NCI-H1930 (cell line): ENCODE data around the gene KIAA1755.

ENCODE experiments used
- DNase-seq, 2 experiments: peaks; one replicate each; lab custom pipeline; 2025; lab: John Stamatoyannopoulos, UW

Gene KIAA1755

DNA sequence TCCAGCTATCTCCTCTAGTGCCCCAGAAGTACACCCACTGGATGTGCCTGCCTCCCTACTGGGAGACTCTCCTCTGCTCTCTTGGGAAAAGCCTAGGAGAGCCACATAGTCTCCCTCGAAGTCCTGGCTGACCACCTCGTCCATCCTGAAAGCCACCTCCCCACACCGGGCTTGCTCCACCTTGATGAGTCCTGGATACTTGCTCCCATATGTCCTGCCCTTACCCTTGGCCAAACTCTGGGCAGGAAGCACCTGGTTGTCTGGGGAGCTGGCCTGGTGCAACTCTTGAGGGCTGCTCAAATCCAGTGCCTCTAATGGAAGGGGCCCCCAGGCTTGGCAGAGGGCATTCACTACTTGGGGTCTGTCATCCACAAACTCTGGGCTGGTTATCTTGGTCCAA, 19.3 kb downstream of the KIAA1755 start:
- no peak for DNase-seq

GRCh38 chr20:38239441-38239840, 21.1 kb downstream of the KIAA1755 start:
- DNase-seq: no peak

DNA sequence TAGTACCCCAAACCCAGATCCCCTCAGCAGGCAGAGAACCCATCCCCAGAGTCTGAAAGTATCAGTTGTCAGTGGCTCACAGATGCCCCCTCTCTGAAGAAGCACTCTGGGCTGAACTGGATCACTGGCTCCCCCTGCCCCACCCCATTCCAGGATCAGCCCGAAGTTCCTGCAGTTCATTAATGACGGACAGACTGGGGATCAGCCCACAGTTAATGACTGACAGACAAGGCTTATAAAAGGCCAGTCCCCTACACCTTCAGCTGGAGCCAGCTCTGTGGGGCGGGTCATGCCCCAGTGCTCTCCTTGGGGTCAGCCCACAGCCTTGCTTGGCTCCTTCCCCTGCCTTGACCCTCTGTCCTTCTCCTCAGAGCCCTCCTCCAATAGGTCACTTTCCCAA, 21.7 kb downstream of the KIAA1755 start:
- DNase-seq: no peak

GRCh38 chr20:38237381-38237780, 23.2 kb downstream of the KIAA1755 start:
- DNase-seq: no peak

GRCh38 chr20:38231531-38232121, 28.9 kb downstream of the KIAA1755 start:
- no peak for DNase-seq

GRCh38 chr20:38230957-38231526, 29.5 kb downstream of the KIAA1755 start:
- no peak for DNase-seq

DNA sequence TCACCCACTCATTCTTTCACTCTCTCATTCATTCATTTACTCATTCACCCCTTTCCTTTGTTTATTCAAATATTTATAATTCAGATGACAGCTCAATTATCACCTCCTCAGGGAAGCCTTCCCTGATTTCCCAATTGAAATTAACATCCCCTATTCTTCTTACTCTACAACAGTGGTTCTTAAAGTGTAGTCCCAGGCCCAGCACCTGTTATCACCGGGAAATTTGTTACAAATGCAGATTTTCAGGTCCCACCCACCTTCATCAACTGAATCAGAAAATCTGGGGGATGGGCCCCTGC, 30.3 kb downstream of the KIAA1755 start:
- no peak for DNase-seq

DNA sequence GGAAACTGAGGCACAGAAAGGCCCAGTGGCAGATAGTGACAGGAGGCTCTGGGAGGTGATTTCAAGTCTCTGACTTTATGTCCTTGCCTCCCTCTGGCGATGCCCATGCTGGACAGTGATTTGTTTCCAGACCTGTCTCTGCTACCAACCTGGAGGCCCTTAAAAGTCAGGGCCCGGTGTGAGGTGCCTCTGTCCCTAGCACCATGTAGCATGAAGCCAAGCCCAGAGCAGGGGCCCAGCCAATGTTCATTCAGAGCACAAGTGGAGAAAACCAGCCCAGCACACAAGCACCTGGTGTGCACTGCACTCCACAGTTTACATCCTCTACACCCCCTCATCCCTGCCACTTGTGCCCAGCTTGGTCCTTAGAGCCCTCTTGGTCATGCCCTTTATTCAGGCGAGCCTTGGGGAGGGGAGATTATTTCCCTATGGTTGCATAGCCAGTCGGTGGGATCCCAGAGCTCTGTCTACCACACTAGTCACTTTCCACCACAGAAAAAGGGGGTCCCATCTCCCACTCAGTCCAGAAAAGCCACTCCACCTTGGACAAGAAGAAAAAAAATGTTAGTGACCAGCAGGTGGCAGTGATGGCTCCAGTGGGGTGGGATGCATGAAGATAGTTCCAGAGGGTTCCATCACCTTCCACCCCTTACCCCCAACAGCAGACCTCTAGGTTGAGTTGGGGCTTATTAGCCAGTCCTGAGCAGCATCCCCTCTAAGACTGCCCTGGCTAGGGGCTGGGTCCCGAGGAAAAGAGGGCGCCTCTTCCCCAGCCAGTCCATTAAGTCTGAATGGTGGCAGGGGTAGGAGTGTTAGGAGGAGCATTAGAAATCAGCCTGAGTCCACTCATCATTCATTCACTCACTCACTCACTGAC, 30.9 kb downstream of the KIAA1755 start:
- DNase-seq: peak in 1 of 2 experiments; percentile 27

DNA sequence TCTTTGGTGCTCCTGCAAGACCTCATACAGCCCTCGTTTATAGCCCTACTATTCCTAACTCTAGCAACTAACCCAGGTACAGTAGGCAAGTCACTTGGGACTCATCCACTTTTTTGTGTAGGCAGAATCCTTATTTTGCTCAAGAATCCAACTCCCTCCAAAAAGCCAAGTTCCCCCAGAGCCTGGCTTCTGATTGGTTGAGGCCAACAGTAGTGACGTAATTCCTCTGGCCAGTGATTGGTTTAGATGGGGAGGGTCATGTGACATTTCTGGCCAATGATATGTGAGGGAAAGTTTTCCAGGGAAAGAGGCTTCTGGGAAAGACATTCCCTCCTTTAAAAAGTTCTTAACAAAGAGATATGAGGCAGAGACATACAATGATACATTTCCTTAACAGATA, 32.1 kb downstream of the KIAA1755 start:
- DNase-seq: no peak

- DNase-seq: no peak
These were observed 32.8 kb downstream of the KIAA1755 start for GRCh38 chr20:38227420-38228360.

GRCh38 chr20:38226553-38226952, 34.0 kb downstream of the KIAA1755 start:
- no peak for DNase-seq

- no peak for DNase-seq
These were observed 34.7 kb downstream of the KIAA1755 start for GRCh38 chr20:38225900-38226263.

DNA sequence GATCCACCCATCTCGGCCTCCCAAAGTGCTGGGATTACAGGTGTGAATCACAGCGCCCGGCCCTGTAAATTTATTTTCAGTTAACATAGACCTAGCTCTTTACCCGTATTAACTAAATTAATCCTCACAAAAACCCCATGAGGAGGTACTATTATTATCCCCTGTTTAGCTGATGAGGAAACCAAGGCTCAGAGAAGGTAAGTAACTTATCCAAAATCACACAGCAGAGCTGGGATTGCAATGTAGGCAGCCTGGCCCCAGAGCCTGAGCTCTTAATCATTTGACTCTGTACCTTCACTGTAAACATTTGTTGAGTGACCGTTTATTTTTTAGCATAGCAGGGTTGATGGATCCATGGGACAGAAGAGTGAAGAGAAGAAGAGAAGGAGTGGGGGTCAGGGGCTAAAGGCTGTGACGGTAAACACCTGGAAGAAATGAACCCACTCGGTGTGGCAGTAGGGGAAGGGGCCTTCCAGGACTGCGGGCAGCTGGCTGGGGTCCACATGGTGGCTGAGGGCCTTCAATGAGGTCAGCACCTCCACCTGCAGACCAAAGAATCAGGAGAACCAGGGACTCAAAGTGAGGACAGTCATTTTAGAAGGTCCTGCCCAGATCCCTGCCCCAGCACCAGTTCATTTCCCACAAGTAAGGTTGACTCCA, 35.2 kb downstream of the KIAA1755 start:
- DNase-seq: no peak

GRCh38 chr20:38224531-38224930, 36.0 kb downstream of the KIAA1755 start:
- DNase-seq: no peak

DNA sequence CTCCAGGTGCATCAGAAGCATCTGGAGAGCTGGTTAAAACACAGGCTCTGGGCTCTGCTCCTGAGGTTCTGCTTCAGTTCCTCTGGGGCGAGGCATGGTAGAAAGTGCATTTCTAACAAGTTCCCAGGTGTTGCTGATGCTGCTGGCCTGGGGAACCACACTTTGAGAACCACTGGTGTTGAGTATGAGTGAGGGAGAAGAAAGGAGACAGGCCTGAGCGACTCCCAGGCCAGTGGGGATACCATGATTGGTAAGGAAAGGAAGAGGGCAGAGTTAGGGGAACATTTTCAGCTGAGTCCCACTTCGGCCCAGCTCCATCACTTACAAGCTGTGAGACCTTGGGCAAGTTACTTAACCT, 36.8 kb downstream of the KIAA1755 start:
- DNase-seq: no peak

- no peak for DNase-seq
These were observed 37.4 kb downstream of the KIAA1755 start for GRCh38 chr20:38222923-38223742.

GRCh38 chr20:38222231-38222922, 38.2 kb downstream of the KIAA1755 start:
- DNase-seq: peak in 1 of 2 experiments; percentile 37

- peak; percentile 38 to 65 for DNase-seq
These were observed 39.4 kb downstream of the KIAA1755 start for GRCh38 chr20:38221119-38221589.

DNA sequence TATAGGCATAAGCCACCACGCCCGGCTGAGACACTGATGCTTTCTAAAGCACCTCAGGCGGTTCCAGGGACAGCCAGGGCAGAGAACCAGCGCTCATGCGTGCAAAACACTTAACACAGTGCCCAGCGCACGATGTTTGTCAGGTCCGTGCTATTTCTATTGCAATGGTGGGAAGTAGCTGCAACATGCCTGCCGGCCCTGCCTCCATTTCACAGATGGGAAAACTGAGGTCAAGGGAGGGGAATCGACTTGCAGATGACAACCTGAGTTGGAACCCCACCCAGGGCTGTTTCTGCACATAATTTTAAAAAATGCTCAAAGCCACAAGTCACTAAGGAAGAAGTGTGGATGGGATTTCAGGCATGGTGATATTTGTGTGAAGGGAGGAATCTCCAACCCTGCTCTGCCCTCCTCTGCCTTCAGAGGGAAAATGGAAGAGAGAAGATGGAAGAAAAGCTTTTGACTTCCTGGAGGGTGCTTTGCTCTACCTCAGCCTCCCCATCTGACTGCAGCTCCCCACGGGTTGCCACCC, 39.9 kb downstream of the KIAA1755 start:
- DNase-seq: no peak
